Activated CD8-positive, alpha-beta memory T cell treated with anti-CD3 and anti-CD28 coated beads, Interleukin-2, amount 50 U/mL, for 1 hour (primary cell): Measurements from ENCODE around the gene GJD3.

ENCODE experiments used
- DNase-seq: peaks from one replicate; pipeline ENCODE4 v3.0.0-alpha.2; 2020; ENCODE audit errors: extremely low read depth

GJD3 gene

GRCh38 chr17:40322358-40323315, 41.9 kb downstream of the GJD3 start:
- peak; percentile 89 for DNase-seq

GRCh38 chr17:40321961-40322357, 42.6 kb downstream of the GJD3 start:
- DNase-seq = no peak

GRCh38 chr17:40321524-40321929, 43.0 kb downstream of the GJD3 start:
- DNase-seq = no peak

DNA sequence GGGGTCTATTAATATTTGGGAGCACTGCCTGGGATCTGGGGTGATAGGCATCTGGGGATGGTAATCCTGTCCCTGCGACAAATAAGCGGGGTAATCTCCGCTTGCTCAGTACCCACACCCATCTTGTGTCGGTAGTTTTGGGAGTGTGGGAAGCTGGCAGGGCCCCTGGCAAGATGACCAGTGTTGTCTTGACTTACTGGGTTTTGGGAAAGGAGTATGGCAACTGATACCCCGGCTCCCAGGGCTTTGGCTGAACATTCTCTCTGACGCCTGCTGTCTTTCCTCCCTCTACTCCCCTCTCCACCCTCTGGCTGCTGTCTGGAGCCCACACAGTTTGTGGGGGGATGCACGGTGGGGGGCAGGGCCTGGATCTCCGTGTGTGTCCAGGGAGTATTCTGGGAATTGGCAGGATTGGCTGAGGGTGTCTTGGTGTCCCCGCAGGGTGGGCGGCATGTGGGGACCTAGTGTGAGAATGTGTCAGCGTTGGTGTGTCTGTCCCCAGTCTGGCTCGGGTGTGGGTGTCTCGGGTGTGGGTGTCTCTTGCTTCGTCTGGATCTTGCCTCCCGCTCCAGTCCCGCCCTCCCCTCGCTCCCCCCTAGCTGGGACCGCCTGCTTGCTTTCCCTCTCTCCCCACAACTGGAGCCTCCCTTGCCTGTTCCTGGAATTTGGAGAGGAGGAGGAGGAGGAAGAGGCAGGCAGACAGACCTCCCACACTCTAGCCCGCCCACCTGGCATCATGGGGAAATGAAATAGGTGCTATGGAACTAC, 43.6 kb downstream of the GJD3 start:
- peak; percentile 53 for DNase-seq

GRCh38 chr17:40319651-40320540, 44.6 kb downstream of the GJD3 start:
- DNase-seq = peak; percentile 78

DNA sequence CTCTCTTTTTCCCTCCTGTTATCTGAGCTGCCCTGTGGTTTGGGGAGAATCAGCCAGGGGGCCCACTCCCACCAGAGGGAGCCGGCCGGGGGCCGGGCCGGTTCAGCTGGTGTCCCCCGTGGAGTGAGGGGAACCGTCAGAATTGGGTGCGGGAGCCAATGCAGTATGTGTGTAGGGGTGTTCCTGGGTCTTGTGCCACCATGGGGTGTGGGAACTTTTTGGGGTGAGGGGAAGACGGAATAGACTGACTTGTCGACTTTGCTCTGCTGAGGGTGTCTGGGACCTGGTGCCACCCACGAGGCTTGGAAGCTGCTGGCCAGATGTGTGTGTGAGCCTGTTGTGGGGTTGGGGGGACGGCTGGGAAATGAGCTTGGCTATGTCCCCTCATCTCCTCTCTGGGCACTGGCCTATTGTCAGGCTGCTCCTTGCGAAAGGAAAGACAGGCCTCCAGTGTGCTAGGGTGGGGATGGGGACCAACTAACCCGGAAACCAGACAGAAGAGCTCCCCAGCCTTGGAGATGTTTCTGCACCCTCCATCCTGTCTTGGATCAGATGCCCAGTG, 45.6 kb downstream of the GJD3 start:
- no peak for DNase-seq

DNA sequence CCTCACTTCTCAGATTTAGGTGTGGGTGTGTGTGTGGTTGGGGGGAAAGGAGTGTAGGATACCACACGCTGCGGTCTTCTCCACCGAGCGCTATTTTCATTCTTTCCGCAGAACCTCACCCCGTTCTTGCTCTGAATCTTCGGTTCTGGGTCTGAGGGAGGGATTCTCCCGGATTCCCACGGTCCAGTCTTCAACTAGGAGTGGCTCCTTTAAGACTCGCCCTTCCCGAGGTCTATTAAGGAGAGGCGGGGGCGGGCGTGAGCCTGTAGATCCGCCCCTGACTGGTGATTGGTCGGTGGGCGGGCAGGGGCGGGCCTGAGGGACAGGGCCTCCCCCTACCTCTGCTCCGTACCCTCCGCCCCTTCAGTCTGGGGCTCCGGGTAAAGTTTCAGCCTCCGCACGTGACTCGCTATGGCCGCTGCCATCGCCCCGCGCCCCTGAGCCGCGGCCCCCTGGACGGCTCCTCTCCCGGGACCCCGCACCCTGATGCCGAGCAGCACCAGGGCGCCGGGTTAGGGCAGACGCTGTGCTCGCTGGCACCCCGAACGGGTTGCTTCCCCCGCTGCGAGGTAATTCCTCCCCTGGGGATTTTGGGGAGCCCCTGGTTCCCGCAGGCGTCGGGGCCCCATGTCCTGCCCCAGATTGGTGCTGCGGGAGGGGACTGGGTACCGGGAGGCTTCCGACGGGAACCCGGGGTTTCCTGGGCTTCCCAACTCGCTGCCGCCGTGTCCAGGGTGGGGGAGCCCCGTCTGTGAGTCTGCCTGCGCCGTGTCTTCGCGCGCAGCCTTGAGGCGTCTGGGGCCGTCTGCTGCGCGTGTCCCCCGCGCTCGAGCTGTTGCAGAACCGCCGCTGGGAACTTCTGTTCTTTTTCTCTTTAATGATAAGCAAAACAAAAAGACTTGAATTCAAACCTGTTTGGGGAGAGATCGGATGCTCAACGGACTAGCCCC, 46.4 kb downstream of the GJD3 start:
- DNase-seq = peak; percentile 80

- no peak for DNase-seq
Measured at GRCh38 chr17:40317345-40317873, 47.1 kb downstream of the GJD3 start.

- DNase-seq = no peak
Measured at GRCh38 chr17:40316571-40317344, 47.8 kb downstream of the GJD3 start.

GRCh38 chr17:40315678-40316570, 48.6 kb downstream of the GJD3 start:
- no peak for DNase-seq

DNA sequence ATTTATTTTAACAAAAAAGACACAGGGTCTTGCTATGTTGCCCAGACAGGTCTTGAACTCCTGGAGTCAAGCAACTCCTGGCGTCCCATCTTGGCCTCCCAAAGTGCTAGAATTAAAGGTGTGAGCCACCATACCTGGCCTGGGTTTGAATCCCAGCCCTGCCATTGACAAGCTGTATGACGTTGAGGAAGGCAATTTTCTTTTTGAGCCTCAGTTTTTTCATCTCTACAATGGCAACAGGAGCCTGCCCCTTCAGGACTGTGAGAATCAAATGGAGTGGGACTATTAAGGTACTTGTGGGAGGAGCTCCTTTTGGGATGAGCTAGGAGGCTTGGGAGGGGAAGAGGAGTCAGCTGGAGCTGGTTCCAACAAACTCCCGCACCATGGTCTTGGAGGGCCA, 49.3 kb downstream of the GJD3 start:
- no peak for DNase-seq

DNA sequence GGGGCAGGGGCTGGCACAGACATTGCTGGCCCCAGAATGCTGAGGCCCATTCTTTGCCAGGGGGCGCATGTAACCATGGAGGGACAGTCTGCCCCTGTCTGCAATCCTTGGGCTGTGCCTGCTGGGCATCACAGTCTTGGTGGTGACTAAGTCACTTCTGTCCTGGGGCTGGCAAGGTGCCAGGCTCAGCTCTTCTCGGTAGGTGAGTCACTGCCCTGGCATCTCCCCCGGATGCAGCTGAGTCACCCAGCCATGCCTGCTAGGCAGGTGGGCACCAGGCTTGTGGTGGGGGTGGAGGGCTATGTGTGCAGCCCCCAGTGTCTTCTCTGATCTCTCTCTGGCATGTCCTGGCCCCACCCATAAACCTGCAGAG, 50.0 kb downstream of the GJD3 start:
- DNase-seq = peak; percentile 84

DNA sequence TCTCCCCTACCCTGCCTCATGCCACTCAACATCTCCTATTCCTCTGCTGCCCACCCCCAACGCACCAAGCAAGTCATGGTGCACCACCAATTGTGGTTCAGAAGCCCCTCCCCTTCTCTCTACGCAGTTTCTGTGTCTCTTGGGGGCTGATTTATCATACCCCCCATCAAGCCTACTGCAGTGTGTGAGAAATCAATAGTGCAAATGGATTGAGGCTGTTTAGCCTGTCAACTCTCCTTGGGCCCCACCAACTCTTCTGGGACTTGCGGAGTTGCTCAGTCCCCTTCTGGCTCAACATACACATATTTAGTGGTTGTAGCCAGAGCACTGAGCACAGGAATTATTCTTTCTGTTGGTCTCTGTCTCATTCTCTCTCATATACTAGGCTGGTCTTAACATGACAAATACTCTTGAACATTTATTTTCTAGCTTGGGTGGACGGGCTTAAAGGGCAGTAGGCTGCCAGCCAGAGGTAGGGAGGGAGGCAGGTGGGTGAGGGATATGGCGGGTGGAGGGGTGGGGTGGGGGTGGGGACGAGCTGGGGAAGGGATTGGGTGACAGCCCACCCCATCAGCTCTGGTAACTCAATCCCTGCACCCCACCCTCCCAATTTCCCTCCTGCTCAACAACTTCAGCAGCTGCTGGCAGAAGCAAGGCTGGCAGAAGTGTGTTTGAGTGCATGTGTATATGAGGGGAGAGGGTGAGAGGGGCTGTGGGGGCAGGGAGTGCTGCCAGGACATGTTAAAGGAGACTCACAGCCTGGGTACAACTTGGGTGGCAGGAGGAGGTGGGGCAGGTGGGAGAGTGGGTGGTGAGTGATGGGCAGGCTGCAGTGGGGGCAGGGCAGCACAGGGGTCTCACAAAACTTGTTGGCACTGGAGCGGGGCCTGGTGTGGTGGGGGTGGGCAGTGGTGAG, 50.6 kb downstream of the GJD3 start:
- no peak for DNase-seq
